SK-N-SH (cell line): ENCODE measurements around the gene NUAK1.

Source experiments
- CHD2 ChIP-seq: fragments of 150-350 bp; IDR thresholded peaks from 2 replicates; pipeline ENCODE4 v1.6.1; 2018; ENCODE audit warnings: low read length; ENCODE audit not compliant: partially characterized antibody
- CTCF ChIP-seq: fragments of 200-600 bp; sonication (generic); IDR thresholded peaks from 2 replicates; pipeline ENCODE4 v1.6.1; 2017; ENCODE audit warnings: antibody characterized with exemption, mild to moderate bottlenecking, moderate library complexity
- EZH2phosphoT487 ChIP-seq: fragments of 200-600 bp; sonication (generic); IDR thresholded peaks from 2 replicates; pipeline ENCODE4 v1.6.1; 2017; ENCODE audit warnings: low read depth, mixed run types, mild to moderate bottlenecking, antibody characterized with exemption, moderate library complexity, borderline replicate concordance
- GATA2 ChIP-seq: sonication (generic); formaldehyde crosslinking; IDR thresholded peaks from 2 replicates; pipeline ENCODE4 v1.5.0; 2020; ENCODE audit warnings: mild to moderate bottlenecking, missing genetic modification reagents
- REST ChIP-seq: IDR thresholded peaks from 2 replicates; pipeline ENCODE4 v1.6.1; 2012; ENCODE audit warnings: mild to moderate bottlenecking, low read depth, low read length, moderate library complexity
- RFX5 ChIP-seq: IDR thresholded peaks from 2 replicates; pipeline ENCODE4 v1.6.1; 2012; ENCODE audit warnings: mild to moderate bottlenecking, improper control_type of control experiment, low read length
- USF1 ChIP-seq: IDR thresholded peaks from 2 replicates; pipeline ENCODE4 v1.4.0; 2012; ENCODE audit warnings: low read depth, borderline replicate concordance

GRCh38 chr12:106140223-106140986 lies 1.7 kb upstream of the NUAK1 start:
- TF ChIP-seq GATA2 (CRISPR knock-in tag): no peak
- no peak for TF ChIP-seq EZH2phosphoT487
- no peak for TF ChIP-seq USF1
- no peak for TF ChIP-seq CHD2
- TF ChIP-seq CTCF: no peak
- no peak for TF ChIP-seq REST
- TF ChIP-seq RFX5: no peak
